K562 (cell line): ENCODE measurements around the gene HIPK1.

Source experiments
- CHD2 ChIP-seq: IDR thresholded peaks from 2 replicates; pipeline ENCODE4 v1.6.1; 2011; ENCODE audit warnings: low read depth, low read length
- CHD7 ChIP-seq: fragments of 200-600 bp; sonication (generic); IDR thresholded peaks from one replicate; pipeline ENCODE4 v1.6.1; 2012; ENCODE audit warnings: mild to moderate bottlenecking, low read depth, low read length, inconsistent platforms
- CTCF ChIP-seq, 3 experiments: IDR thresholded peaks in 2 of 3; conservative IDR thresholded peaks in 1 of 3; 2 replicates each; pipeline ENCODE4 v1.5.1; 2011 to 2012; ENCODE audit warnings: low read length in 3 of 3, mild to moderate bottlenecking in 3 of 3, control low read depth in 2 of 3, improper control_type of control experiment in 1 of 3, inconsistent platforms in 1 of 3, low read depth in 1 of 3, mixed read lengths in 1 of 3, moderate library complexity in 1 of 3; ENCODE audit not compliant: insufficient read depth in 2 of 3
- EP300 ChIP-seq: IDR thresholded peaks from 2 replicates; pipeline ENCODE4 v1.6.1; 2012; ENCODE audit warnings: low read length, improper control_type of control experiment
- HBP1 ChIP-seq: fragments of 450-650 bp; formaldehyde crosslinking; IDR thresholded peaks from 2 replicates; pipeline ENCODE4 v1.4.0; 2022; ENCODE audit warnings: missing genetic modification characterization
- POLR2A ChIP-seq: fragments of 450-650 bp; conservative IDR thresholded peaks from 2 replicates; pipeline ENCODE4 v1.6.1; 2016
- PURB ChIP-seq: sonication (generic); formaldehyde crosslinking; IDR thresholded peaks from 2 replicates; pipeline ENCODE4 v1.9.0; 2021; ENCODE audit warnings: low read depth, mild to moderate bottlenecking, missing genetic modification reagents
- SOX6 ChIP-seq: fragments of 450-650 bp; IDR thresholded peaks from 2 replicates; pipeline ENCODE4 v1.6.1; 2014; ENCODE audit warnings: mild to moderate bottlenecking
- SRF ChIP-seq, 2 experiments: fragments of 250-450, 450-650 bp in 1 of 2; sonication (Bioruptor Pico) in 1 of 2; sonication (generic) in 1 of 2; formaldehyde crosslinking; IDR thresholded peaks; 2 replicates each; pipeline versions ENCODE4 v1.5.0 to v1.5.1; 2020 to 2022; ENCODE audit warnings: mild to moderate bottlenecking in 1 of 2, missing genetic modification reagents in 1 of 2
- TCFL5 ChIP-seq: fragments of 250-450 bp; sonication (Bioruptor Pico); conservative IDR thresholded peaks from 2 replicates; pipeline ENCODE4 v1.6.1; 2021; ENCODE audit warnings: mild to moderate bottlenecking, moderate library complexity, matching md5 sums

GRCh38 chr1:113995382-113995781 is 66.3 kb downstream of the HIPK1 start:
- TF ChIP-seq EP300 (no peak), CHD7 (no peak), SRF (CRISPR knock-in tag; IDR thresholded peaks at IDR 0.05) (no peak), HBP1 (CRISPR knock-in tag) (no peak), CHD2 (no peak), CTCF (IDR thresholded peaks at IDR 0.05 in 2 of 3, conservative IDR thresholded peaks at IDR 0.05 in 1 of 3; ENCODE audit: insufficient read depth in 2 of 3, low read depth in 1 of 3, low read length in 3 of 3) (no peak), POLR2A (no peak), PURB (no peak), SOX6 (no peak), TCFL5 (CRISPR knock-in tag) (no peak)
